ENCODE data around the gene DENND1A.
A peak's percentile ranks its signal among the peaks of the same experiment; 100 is the strongest.

DENND1A gene

GRCh38 chr9:123508048-123508447 lies 421.9 kb downstream of the DENND1A start:
- H3K4me3 ChIP-seq (ENCODE audit: low read depth, low read length) = peak overlapping the region; percentile 20
- no peak for TF ChIP-seq CTCF (IDR thresholded peaks at IDR 0.05; ENCODE audit: low read depth, low read length)

DNA sequence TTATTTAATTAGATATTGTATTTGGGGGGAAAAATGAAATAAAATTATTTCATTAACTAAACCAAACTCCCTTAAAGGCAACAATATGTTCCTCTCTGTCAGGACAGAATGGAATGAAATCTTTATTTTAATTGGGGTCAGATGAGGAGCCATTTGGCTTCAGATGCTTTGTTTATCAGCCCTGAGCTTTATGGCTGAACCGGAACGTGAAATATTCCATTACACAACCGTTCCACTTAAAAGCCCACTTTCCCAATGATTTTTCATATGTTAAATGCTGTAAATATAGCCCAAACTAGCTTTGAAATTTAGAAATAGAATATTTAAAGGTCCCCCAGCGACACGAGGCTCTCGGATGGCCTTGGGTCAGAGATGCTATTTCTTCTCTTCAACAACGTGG lies 424.4 kb downstream of the DENND1A start:
- H3K4me3 ChIP-seq (ENCODE audit: low read depth, low read length) = no peak overlapping the region
- no peak for TF ChIP-seq CTCF (IDR thresholded peaks at IDR 0.05; ENCODE audit: low read depth, low read length)

DNA sequence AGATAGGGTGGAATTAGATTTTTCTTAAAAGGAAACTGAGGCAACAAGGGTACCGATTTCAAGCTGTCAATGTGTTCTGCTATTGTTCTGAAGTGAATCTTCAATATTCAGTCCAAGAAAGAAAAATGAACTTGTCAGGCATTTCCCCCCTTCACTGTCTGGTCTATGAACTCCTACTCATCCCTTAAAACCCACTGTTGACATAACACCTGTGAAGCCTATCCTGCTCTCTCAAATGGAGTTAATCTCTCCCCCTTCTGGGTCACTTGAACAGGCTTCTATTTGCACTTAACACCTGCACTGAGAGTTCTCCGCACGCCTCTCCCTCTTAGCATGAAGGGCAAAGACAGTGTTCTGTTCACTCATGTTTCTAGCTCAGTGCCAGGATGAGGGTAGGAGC lies 429.6 kb downstream of the DENND1A start:
- TF ChIP-seq CTCF (IDR thresholded peaks at IDR 0.05; ENCODE audit: low read depth, low read length) = no peak
- H3K4me3 ChIP-seq (ENCODE audit: low read depth, low read length) = no peak overlapping the region

DNA sequence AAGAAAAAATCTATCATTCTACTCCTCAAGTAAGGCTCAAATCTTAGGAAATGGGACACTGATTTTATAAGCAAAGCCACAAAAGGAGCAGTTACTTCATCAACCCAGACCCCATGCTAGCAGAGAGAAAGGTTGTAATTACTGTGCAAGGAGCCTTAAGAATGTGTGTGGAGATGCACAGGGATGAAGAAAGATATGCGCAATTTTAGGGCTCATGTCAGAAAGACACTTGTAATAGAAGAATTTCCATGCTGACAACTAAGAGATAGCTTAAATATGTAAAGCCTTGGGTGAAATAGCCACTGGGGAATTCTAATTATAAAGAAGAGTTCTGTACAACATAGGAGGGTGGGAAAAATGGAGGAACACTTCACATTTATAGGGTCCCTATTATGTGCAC lies 432.1 kb downstream of the DENND1A start:
- no peak for TF ChIP-seq CTCF (IDR thresholded peaks at IDR 0.05; ENCODE audit: low read depth, low read length)
- H3K4me3 ChIP-seq (ENCODE audit: low read depth, low read length) = no peak overlapping the region

DNA sequence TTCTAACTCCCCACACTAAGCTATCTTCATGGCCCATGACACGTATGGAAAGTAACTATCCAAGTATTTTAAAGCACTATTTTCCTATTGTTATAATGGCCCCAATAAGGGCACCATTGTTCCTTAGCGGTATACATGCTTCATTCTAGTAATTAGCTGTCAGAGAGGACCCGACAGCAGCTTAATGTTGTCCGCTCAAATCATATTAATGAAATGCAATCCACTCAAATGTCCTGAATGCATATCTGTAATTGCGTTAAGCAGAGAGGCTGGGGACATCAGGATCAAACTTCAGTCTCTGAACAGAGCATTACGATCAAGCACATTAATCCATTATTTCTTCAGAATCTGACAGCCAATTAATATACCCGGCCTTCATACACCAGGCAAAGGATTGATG lies 434.2 kb downstream of the DENND1A start:
- H3K4me3 ChIP-seq (ENCODE audit: low read depth, low read length) = no peak overlapping the region
- no peak for TF ChIP-seq CTCF (IDR thresholded peaks at IDR 0.05; ENCODE audit: low read depth, low read length)

DNA sequence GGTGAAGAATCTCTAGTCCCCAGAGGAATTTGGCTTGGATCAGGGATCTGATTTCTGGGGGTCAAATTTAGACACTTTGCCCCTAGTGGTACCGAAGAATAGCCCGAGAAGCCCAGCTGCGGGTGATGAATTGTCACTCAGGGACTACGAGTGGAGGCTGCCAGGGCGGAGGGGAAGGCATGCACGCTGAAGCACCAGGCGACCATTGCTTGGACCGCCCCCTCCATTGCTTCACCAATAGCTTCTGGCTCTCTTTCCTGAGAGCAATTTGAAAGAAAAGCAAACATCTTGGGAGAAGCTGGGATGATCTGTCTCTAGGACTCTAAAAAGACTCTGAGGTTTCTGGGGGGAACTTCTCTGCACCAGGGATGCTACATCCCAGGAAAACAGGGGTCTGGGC lies 436.3 kb downstream of the DENND1A start:
- no peak overlapping the region for H3K4me3 ChIP-seq (ENCODE audit: low read depth, low read length)
- no peak for TF ChIP-seq CTCF (IDR thresholded peaks at IDR 0.05; ENCODE audit: low read depth, low read length)

- no peak for TF ChIP-seq CTCF (IDR thresholded peaks at IDR 0.05; ENCODE audit: low read depth, low read length)
- no peak overlapping the region for H3K4me3 ChIP-seq (ENCODE audit: low read depth, low read length)
These were observed 439.2 kb downstream of the DENND1A start for GRCh38 chr9:123490688-123491087.
